SK-N-SH treated with all-trans-retinoic acid at 6 μM for 48 hours (cell line): ENCODE data around the gene GRIN3A.
A peak's percentile ranks its signal among the peaks of the same experiment; 100 is the strongest.

Experiments
- ATAC-seq: fragments of 200-7000 bp; cut with Tn5 transposase; 3 replicates; pipeline ENCODE4 v1.9.1; 2020; ENCODE audit warnings: mild to moderate bottlenecking, moderate library complexity
- ARNTL ChIP-seq: fragments of 450-650 bp; formaldehyde crosslinking; IDR thresholded peaks from 2 replicates; pipeline ENCODE4 v1.5.0; 2020; ENCODE audit warnings: low read depth, mild to moderate bottlenecking, moderate library complexity, borderline replicate concordance
- BACH2 ChIP-seq: fragments of 250-450 bp; sonication (Bioruptor Pico); IDR thresholded peaks from 2 replicates; pipeline ENCODE4 v1.9.0; 2021; ENCODE audit warnings: mild to moderate bottlenecking, borderline replicate concordance
- CSDC2 ChIP-seq: fragments of 250-450 bp; sonication (Bioruptor Pico); IDR thresholded peaks from 2 replicates; pipeline ENCODE4 v1.5.0; 2020; ENCODE audit warnings: mild to moderate bottlenecking, moderate library complexity
- ESRRG ChIP-seq: fragments of 250-450 bp; sonication (Bioruptor Pico); IDR thresholded peaks from 2 replicates; pipeline ENCODE4 v1.6.1; 2021; ENCODE audit warnings: mild to moderate bottlenecking
- GLIS3 ChIP-seq: fragments of 250-450 bp; sonication (Bioruptor Pico); IDR thresholded peaks from 2 replicates; pipeline ENCODE4 v1.5.0; 2020; ENCODE audit warnings: mild to moderate bottlenecking, moderate library complexity
- ISL1 ChIP-seq: fragments of 250-450 bp; sonication (Bioruptor Pico); IDR thresholded peaks from 2 replicates; pipeline ENCODE4 v2.1.2; 2022; ENCODE audit warnings: mild to moderate bottlenecking, moderate library complexity
- OSR1 ChIP-seq: fragments of 250-450 bp; sonication (Bioruptor Pico); IDR thresholded peaks from 2 replicates; pipeline ENCODE4 v1.8.0; 2022; ENCODE audit warnings: moderate library complexity, mild to moderate bottlenecking, inconsistent platforms
- RARB ChIP-seq: fragments of 250-450 bp; sonication (Bioruptor Pico); IDR thresholded peaks from 2 replicates; pipeline ENCODE4 v1.8.0; 2021; ENCODE audit warnings: mild to moderate bottlenecking, moderate library complexity
- TCF4 ChIP-seq: fragments of 250-450 bp; sonication (Bioruptor Pico); IDR thresholded peaks from 2 replicates; pipeline ENCODE4 v1.8.0; 2021; ENCODE audit warnings: mild to moderate bottlenecking, moderate library complexity, borderline replicate concordance
- ZC3H10 ChIP-seq: fragments of 250-450 bp; sonication (Bioruptor Pico); IDR thresholded peaks from 2 replicates; pipeline ENCODE4 v1.5.1; 2021; ENCODE audit warnings: mild to moderate bottlenecking, moderate library complexity
- ZFP3 ChIP-seq: fragments of 250-450 bp; sonication (Bioruptor Pico); IDR thresholded peaks from 2 replicates; pipeline ENCODE4 v1.5.0; 2020; ENCODE audit warnings: mild to moderate bottlenecking, moderate library complexity
- ZFP30 ChIP-seq: fragments of 450-650 bp; formaldehyde crosslinking; IDR thresholded peaks from 2 replicates; pipeline ENCODE4 v1.5.0; 2022; ENCODE audit warnings: mild to moderate bottlenecking, moderate library complexity
- ZNF70 ChIP-seq: fragments of 450-650 bp; formaldehyde crosslinking; IDR thresholded peaks from 2 replicates; pipeline ENCODE4 v1.5.0; 2020; ENCODE audit warnings: mild to moderate bottlenecking, moderate library complexity
- ZNF8 ChIP-seq: fragments of 450-650 bp; formaldehyde crosslinking; IDR thresholded peaks from 2 replicates; pipeline ENCODE4 v1.5.0; 2020; ENCODE audit warnings: mild to moderate bottlenecking, moderate library complexity
- TF ChIP-seq, protein P1 (sequence below): fragments of 250-450 bp; sonication (Bioruptor Pico); IDR thresholded peaks from 2 replicates; pipeline ENCODE4 v1.5.1; 2020; ENCODE audit warnings: low read depth, mild to moderate bottlenecking, moderate library complexity
- TF ChIP-seq, protein P2 (sequence below): fragments of 250-450 bp; sonication (Bioruptor Pico); IDR thresholded peaks from 2 replicates; pipeline ENCODE4 v1.8.0; 2020; ENCODE audit warnings: mild to moderate bottlenecking, moderate library complexity, borderline replicate concordance
- TF ChIP-seq, protein P3 (sequence below): fragments of 250-450 bp; sonication (Bioruptor Pico); IDR thresholded peaks from 2 replicates; pipeline ENCODE4 v1.5.0; 2020; ENCODE audit warnings: mild to moderate bottlenecking, moderate library complexity

The GRIN3A gene

DNA sequence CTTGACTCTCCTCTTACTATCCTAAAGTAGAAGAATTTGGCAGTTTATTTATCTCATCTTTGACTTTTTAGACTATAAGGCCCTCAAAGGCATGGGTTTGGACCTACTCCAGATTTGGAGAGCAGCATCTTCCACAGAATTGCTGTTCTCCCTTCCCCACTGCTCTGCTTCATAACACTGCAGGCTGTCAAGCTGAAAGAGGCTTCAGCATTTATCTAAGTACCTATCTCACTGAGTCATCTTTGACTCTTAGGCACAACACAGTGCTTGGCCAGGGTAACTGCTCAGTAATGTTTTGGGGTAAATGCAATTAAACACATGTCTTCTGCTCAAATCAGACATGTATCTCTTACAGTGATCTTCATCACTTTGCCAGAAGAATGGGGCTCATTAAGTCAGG is 60.6 kb downstream of the GRIN3A start (continued):
- TF ChIP-seq, protein P1, sequence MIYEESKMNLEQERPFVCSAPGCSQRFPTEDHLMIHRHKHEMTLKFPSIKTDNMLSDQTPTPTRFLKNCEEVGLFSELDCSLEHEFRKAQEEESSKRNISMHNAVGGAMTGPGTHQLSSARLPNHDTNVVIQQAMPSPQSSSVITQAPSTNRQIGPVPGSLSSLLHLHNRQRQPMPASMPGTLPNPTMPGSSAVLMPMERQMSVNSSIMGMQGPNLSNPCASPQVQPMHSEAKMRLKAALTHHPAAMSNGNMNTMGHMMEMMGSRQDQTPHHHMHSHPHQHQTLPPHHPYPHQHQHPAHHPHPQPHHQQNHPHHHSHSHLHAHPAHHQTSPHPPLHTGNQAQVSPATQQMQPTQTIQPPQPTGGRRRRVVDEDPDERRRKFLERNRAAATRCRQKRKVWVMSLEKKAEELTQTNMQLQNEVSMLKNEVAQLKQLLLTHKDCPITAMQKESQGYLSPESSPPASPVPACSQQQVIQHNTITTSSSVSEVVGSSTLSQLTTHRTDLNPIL (CRISPR knock-in tag): no peak
- TF ChIP-seq RARB (CRISPR knock-in tag): no peak
- no peak for TF ChIP-seq ZFP3 (CRISPR knock-in tag)
- TF ChIP-seq ARNTL (CRISPR knock-in tag): no peak
- no peak for TF ChIP-seq ZNF70 (CRISPR knock-in tag)
- no peak for TF ChIP-seq OSR1
- TF ChIP-seq ISL1 (CRISPR knock-in tag): peak; percentile 74
- TF ChIP-seq ZC3H10: no peak
- TF ChIP-seq, protein P2, sequence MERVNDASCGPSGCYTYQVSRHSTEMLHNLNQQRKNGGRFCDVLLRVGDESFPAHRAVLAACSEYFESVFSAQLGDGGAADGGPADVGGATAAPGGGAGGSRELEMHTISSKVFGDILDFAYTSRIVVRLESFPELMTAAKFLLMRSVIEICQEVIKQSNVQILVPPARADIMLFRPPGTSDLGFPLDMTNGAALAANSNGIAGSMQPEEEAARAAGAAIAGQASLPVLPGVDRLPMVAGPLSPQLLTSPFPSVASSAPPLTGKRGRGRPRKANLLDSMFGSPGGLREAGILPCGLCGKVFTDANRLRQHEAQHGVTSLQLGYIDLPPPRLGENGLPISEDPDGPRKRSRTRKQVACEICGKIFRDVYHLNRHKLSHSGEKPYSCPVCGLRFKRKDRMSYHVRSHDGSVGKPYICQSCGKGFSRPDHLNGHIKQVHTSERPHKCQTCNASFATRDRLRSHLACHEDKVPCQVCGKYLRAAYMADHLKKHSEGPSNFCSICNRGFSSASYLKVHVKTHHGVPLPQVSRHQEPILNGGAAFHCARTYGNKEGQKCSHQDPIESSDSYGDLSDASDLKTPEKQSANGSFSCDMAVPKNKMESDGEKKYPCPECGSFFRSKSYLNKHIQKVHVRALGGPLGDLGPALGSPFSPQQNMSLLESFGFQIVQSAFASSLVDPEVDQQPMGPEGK (CRISPR knock-in tag): no peak
- TF ChIP-seq CSDC2 (CRISPR knock-in tag): no peak

DNA sequence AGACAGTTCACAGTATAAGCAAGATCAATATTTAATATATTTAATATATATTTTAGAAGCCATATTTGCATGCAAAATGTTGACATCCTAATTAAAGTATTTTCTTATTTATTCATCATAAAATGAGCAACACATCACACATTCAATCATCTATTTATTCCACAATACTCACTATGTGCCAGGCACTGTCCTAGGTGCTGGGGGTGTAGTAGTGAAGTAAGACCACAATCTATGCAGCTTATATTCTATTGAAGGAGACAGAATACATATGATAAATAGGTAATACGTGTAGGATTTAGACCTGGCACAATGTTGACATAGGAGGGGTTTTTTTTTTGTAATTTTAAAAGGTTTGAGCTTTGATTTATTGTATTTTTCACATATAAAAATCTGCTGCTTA is 63.1 kb downstream of the GRIN3A start:
- ATAC-seq: no peak
- TF ChIP-seq BACH2 (CRISPR knock-in tag): no peak
- TF ChIP-seq, protein P2 (CRISPR knock-in tag): no peak
- TF ChIP-seq, all 23 proteins: peak for 0

DNA sequence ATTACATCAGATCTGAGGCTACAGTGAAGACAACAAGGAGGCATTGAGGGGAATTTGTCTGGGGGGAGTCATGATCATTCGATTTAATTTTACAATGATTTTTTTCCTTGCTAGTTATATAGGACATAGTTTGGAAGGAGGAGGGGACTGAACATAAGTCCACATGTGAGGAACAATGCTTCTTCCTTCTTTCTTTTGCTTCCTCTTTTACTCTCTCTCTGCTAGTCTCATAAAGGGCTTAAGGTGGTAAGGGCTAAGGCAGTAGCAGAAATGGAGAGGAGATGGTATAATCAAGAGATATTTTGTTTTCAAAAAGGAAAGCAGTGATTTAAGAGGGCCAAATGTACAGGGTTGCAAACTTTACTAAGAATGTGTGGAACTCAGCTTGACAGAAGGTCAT is 64.3 kb downstream of the GRIN3A start:
- ATAC-seq: no peak
- TF ChIP-seq RARB (CRISPR knock-in tag) (no peak), ESRRG (CRISPR knock-in tag) (no peak), ZC3H10 (no peak), ZFP3 (CRISPR knock-in tag) (no peak), ZFP30 (CRISPR knock-in tag) (no peak), CSDC2 (CRISPR knock-in tag) (no peak)
- TF ChIP-seq, protein P3, sequence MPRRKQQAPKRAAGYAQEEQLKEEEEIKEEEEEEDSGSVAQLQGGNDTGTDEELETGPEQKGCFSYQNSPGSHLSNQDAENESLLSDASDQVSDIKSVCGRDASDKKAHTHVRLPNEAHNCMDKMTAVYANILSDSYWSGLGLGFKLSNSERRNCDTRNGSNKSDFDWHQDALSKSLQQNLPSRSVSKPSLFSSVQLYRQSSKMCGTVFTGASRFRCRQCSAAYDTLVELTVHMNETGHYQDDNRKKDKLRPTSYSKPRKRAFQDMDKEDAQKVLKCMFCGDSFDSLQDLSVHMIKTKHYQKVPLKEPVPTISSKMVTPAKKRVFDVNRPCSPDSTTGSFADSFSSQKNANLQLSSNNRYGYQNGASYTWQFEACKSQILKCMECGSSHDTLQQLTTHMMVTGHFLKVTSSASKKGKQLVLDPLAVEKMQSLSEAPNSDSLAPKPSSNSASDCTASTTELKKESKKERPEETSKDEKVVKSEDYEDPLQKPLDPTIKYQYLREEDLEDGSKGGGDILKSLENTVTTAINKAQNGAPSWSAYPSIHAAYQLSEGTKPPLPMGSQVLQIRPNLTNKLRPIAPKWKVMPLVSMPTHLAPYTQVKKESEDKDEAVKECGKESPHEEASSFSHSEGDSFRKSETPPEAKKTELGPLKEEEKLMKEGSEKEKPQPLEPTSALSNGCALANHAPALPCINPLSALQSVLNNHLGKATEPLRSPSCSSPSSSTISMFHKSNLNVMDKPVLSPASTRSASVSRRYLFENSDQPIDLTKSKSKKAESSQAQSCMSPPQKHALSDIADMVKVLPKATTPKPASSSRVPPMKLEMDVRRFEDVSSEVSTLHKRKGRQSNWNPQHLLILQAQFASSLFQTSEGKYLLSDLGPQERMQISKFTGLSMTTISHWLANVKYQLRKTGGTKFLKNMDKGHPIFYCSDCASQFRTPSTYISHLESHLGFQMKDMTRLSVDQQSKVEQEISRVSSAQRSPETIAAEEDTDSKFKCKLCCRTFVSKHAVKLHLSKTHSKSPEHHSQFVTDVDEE (CRISPR knock-in tag): no peak
- TF ChIP-seq, all 23 proteins: peak for 0

DNA sequence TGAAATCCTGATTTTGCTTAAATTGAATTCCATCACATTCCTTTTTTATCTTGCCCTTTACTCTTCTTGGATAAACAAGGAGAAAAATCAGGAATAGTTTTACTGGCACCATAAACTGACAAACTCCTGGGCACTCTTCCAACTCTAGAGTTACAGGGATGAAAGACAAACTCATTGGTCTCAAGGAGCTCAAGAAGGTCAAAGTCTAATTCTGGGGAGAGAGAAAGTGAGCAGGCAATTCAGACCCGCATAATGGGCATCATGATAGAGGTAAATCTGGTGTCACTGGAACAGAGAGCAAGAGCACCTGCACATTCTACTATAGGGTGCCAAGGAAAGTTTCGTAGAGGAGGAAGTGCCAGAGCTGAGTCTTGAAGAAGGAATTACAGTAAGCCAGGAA is 64.8 kb downstream of the GRIN3A start:
- ATAC-seq: no peak
- TF ChIP-seq ARNTL (CRISPR knock-in tag) (no peak), CSDC2 (CRISPR knock-in tag) (no peak), ZFP30 (CRISPR knock-in tag) (no peak), ISL1 (CRISPR knock-in tag) (peak; percentile 58), ZNF8 (no peak), GLIS3 (CRISPR knock-in tag) (no peak), TCF4 (no peak)

DNA sequence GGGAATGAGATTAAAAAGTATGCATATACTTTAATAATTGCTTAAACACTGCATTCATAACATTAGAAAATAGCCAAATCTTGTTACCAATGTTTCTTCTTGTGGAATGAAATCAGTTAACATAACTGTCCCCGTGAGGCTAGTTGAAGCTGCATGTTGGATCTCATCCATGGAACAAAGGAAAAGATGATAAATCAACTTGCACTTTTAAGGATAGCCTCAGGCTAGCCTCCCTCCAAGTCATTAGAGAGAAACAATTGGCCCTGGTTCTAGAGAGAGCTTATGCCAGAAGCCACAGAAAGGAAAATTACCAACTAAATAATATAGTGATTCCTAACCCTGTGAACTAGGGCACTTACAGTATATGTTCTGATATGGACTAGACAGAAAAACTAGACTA is 66.9 kb downstream of the GRIN3A start:
- no peak for ATAC-seq
- TF ChIP-seq ZC3H10: no peak
- TF ChIP-seq, protein P1 (CRISPR knock-in tag): no peak
- no peak for TF ChIP-seq ESRRG (CRISPR knock-in tag)
- TF ChIP-seq ZNF8: no peak
- no peak for TF ChIP-seq ARNTL (CRISPR knock-in tag)
- no peak for TF ChIP-seq ZNF70 (CRISPR knock-in tag)
